Activated T-helper 2 cell treated with anti-CD3 and anti-CD28 coated beads, Interferon-gamma antibody, Interleukin-2, Interleukin-4, amounts not matched to agents 10 μg/mL and 5 μg/mL and 100 μg/mL, durations not matched to agents 14 hours and 24 hours and 36 hours (primary cell): Measurements from ENCODE around the gene CDC25A. TPM values are rescaled to one million over a fixed set of nuclear protein-coding genes. Genes with fewer than 3 reads are reported as not detected.

Experiments used
- DNase-seq: peaks from one replicate; pipeline ENCODE4 v3.0.0; 2021; ENCODE audit warnings: low spot score
- H3K27ac Mint-ChIP-seq: one replicate; pipeline ENCODE4 v1.8.0; 2021; ENCODE audit warnings: mixed read lengths
- H3K27me3 Mint-ChIP-seq: one replicate; pipeline ENCODE4 v1.8.0; 2021; ENCODE audit warnings: low read depth, mixed read lengths
- H3K36me3 Mint-ChIP-seq: one replicate; pipeline ENCODE4 v1.8.0; 2021; ENCODE audit warnings: low read depth, mixed read lengths
- H3K4me1 Mint-ChIP-seq: one replicate; pipeline ENCODE4 v1.8.0; 2021; ENCODE audit warnings: low read depth, mixed read lengths
- H3K4me3 Mint-ChIP-seq: one replicate; pipeline ENCODE4 v1.8.0; 2021; ENCODE audit warnings: low read depth, mild to moderate bottlenecking, moderate library complexity, mixed read lengths
- H3K9me3 Mint-ChIP-seq: one replicate; pipeline ENCODE4 v1.8.0; 2021; ENCODE audit warnings: mixed read lengths
- intact Hi-C: fragments of 100-400 bp; cut with micrococcal nuclease; formaldehyde crosslinking; loops from one replicate; pipeline ENCODE4 v1.15.1; 2023
- total RNA-seq: library from RNA; stranded (reverse); gene quantifications from 2 replicates; pipeline ENCODE4 v1.2.3, GENCODE V29; 2022

CDC25A gene
- 39.1 and 40.5 TPM in 2 replicates for total RNA-seq

DNA sequence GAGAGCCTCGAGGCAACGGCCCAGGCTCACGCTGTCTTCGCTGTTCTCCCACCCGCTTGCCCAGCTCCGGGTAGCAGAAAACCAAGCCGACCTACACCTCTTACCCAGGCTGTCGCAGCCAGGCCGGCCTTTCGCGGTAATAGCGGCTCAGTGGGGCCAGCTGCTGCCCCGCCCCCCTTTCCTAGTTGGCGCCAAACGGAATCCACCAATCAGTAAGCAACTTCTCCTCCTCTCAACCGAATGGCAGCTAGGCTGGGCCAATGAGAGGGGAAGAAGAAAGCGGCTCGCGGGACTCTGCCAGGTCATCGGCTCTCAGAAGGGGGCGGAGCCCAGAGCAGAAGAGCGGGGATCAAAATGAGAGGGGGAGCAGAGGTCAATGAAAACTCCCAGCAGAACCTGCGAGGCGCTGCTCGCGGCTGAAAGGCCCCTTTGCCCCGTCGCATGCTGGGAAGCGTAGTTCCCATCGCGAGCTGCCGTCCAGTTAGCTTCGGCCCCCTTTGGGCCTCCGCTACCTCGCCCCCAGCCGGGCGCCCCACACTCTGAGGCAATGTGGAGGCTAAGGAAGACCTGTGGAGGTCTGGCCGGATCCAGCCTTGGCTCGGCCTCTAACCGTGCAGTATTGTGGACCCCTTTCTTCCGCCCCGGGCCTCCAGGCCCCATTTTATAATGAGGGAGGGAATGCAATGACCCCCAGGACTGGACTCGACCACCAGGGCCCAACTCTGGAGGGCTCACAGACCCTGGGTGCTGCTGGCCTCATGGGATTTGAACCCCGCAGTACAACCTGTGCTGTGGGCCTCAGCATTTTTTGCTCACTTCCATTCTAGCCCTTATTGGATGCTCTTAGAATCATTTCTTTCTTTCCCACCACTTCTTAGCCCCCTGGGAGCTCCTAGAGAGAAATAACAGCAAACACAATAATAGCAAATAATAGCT lies at the start of gene CDC25A:
TSS of gene CDC25A (minus strand) at position 152 of the 936 bp plus-strand sequence. CDS start 470 bp downstream, outside the sequence.
- intact Hi-C loops = loop anchor here (1.0 to 5.0 kb wide), 4 partner anchors 53 to 469 kb away; partner anchors contain the start of gene ZNF589
- Mint-ChIP-seq H3K27ac (peak within 1 kb of the TSS; percentile 86), H3K4me3 (peak within 1 kb of the TSS; percentile 92), H3K36me3 (peaks cover 37% of the 10 kb centered on the region), H3K9me3 (no peaks in the 10 kb centered on the region), H3K4me1 (peaks cover 23% of the 10 kb centered on the region), H3K27me3 (no peaks in the 10 kb centered on the region)
- DNase-seq = peak; percentile 97

DNA sequence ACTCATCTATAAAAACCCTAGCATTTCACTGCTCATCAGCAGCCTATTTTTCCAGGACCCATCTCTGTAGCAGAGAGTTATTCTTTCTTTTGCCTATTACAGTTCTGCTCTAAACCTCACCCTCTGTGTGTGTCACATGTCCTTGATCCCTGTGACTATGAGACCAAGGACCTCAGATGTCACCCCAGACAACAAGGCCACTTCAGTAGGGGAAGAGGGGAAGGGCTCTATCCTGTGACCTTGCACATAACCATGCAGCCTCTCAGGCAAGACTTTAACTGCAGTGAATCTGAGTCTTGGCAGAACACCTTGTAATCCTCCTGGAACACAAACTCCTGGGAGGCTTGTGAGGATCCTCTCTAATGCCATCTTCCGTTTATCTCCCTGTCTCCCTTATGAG lies 48.3 kb upstream of the CDC25A start:
- no peaks in the 10 kb centered on the region for H3K36me3 Mint-ChIP-seq
- no peaks in the 10 kb centered on the region for H3K9me3 Mint-ChIP-seq
- H3K27ac Mint-ChIP-seq = no peak overlapping the region
- H3K4me3 Mint-ChIP-seq = no peak overlapping the region
- H3K27me3 Mint-ChIP-seq = peaks cover 2% of the 10 kb centered on the region
- no peak for DNase-seq
- peaks cover 13% of the 10 kb centered on the region for H3K4me1 Mint-ChIP-seq
- intact Hi-C loops = no loop called here

DNA sequence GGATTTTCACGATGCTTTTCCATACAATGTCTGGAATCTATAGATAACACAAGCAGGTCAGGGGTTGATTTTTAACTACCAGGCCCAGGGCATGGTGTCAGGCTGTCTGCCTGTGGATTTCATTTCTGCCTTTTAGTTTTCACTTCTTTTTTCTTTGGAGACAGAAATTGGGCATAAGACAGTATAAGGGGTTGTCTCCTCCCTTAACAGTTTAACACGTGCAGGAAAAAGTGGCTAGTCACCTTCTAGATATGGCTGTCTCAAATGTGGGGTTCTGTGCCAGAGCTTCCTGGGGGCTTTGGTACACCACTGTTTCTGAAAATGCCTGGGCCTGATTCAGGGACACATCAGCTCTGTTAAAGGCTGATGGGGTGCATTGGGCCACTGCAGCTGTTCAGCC lies 45.3 kb upstream of the CDC25A start:
- peaks cover 5% of the 10 kb centered on the region for H3K4me1 Mint-ChIP-seq
- no peaks in the 10 kb centered on the region for H3K36me3 Mint-ChIP-seq
- H3K27me3 Mint-ChIP-seq = peaks cover 2% of the 10 kb centered on the region
- DNase-seq = no peak
- no peaks in the 10 kb centered on the region for H3K9me3 Mint-ChIP-seq
- intact Hi-C loops = no loop called here
- no peak overlapping the region for H3K27ac Mint-ChIP-seq
- H3K4me3 Mint-ChIP-seq = no peak overlapping the region

DNA sequence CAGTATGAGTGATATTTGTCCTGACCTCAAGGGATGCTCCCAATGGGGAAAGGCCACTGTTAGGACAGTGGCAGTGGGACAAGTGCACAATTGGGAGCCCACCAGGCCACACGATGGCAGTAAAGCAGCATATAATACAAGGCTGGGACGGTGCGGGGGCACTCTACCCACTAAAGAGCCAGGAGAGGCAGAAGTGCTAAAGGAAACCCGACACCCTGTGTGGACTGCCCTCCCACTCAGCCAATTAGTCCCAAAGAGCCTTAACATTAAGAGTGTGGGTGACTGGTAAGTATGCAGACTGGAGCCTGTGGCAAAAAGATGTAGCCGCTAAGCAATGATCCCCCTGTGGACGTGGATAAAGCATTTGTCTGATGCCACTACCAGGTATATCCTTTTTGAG lies 44.5 kb upstream of the CDC25A start:
- H3K27me3 Mint-ChIP-seq = peaks cover 2% of the 10 kb centered on the region

DNA sequence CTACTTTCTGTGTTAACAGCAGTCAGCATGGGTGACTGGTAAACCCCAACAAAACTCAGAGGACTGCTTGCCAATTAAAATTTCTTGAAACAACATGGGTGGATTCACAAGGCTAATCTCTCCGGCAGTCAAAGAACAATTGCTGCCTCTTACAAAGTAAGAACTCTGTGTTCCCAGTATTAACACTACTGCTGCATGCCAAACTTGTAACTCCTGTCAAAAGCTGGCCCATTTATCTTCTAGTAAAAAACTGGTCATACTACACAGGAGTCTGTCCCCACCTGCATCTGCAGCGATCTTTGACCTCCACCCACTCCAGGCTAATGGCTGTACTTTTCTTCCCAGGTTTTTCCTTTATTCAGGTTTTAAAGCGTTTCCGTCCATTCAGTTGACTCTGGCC lies 44.0 kb upstream of the CDC25A start:
- Mint-ChIP-seq H3K27me3 (peaks cover 2% of the 10 kb centered on the region), H3K4me1 (peaks cover 5% of the 10 kb centered on the region), H3K4me3 (no peak overlapping the region), H3K27ac (no peak overlapping the region), H3K9me3 (no peaks in the 10 kb centered on the region), H3K36me3 (no peaks in the 10 kb centered on the region)
- no peak for DNase-seq
- intact Hi-C loops = loop anchor here (1.0 kb wide), 1 partner anchor 204 kb away; no protein-coding TSS in a partner anchor

More for the DNA sequence above, 44.5 kb upstream of the CDC25A start:
- peak; percentile 45 for DNase-seq
- Mint-ChIP-seq H3K27ac (no peak overlapping the region), H3K36me3 (no peaks in the 10 kb centered on the region), H3K9me3 (no peaks in the 10 kb centered on the region), H3K4me1 (peaks cover 5% of the 10 kb centered on the region), H3K4me3 (no peak overlapping the region)
- intact Hi-C loops = loop anchor here (1.0 kb wide), 1 partner anchor 204 kb away; no protein-coding TSS in a partner anchor

DNA sequence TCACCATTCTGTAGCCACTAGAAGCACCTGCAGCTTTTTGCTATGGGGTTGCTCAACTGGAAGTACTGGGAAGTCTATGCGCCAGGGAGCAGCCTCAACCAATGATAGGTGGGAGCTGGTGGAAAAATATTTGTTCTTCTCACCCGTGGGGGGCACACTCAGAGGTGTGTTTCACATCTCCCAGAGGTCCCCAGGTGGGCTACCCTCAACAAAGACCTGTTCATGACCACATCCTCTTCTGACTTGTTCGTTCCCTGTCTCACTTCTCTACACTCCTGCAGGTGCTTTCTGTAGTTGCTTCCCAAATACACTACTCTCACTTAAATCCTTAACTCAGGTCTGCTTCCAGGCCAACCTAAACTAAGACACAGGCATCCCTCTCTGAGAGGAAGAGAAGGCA lies 38.7 kb upstream of the CDC25A start:
- no peak overlapping the region for H3K27ac Mint-ChIP-seq
- no peak overlapping the region for H3K4me3 Mint-ChIP-seq
- H3K4me1 Mint-ChIP-seq = no peaks in the 10 kb centered on the region
- intact Hi-C loops = no loop called here
- peaks cover 2% of the 10 kb centered on the region for H3K27me3 Mint-ChIP-seq
- no peak for DNase-seq
- no peaks in the 10 kb centered on the region for H3K36me3 Mint-ChIP-seq
- no peaks in the 10 kb centered on the region for H3K9me3 Mint-ChIP-seq

DNA sequence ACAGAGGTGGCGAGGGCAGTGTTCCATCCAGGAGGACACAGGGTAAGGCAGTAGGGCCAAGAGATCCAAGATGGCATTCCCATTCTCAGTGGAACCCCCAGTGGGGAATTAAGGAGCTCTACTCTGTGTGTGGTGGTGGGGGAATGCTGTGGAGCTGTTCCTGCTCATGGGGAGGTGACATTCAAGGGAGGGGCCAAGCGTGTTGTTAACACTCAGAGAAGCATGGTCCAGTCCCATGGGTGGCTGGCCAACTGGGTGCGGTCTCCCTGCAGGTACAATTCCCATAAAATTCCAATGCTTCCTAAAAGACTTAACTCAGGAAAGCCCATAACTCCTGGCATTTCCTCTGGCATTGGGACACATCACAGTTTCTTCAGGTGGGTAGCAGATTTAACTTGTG lies 37.4 kb upstream of the CDC25A start:
- Mint-ChIP-seq H3K36me3 (no peaks in the 10 kb centered on the region), H3K27ac (no peak overlapping the region), H3K4me1 (no peaks in the 10 kb centered on the region), H3K4me3 (no peak overlapping the region), H3K27me3 (peaks cover 2% of the 10 kb centered on the region), H3K9me3 (no peaks in the 10 kb centered on the region)
- no peak for DNase-seq
- intact Hi-C loops = no loop called here

DNA sequence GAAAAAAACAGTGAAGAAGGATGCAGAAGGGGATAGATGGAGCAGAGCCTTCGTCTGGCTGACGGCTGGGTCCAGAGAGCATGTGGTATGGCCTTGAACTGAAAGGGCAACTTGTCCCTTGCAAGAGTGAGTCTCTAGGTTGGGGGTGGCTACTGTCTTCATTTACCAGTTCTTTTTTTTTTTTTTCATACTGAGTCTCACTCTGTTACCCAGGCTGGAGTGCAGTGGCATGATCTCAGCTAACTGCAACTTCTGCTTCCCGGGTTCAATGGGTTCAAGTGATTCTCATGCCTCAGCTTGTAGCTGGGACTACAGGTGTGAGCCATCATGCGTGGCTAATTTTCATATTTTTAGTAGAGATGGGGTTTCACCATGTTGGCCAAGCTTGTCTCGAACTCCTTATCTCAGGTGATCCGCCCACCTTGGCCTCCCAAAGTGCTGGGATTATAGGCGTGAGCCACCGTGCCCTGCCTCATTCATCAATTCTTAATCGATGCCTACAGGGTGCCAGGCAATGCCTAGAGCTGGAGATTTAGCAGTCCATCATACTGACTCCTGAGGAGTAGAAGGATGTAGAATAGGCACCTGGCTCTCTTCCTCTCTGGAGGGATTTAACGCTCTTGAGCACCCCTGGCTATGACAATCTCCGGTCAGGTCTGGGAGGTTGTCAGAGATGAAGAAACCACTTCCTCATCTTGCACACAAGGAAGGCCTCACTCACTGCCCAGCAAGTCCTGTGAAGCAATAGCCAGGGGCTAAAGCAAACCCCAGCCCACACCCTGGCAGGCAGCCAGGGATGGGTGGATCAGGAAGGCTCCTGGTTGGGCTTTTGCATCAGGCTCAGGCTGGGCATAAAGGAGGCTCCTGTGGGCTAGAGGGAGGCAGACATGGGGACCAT lies 34.6 kb upstream of the CDC25A start, which contains the start of gene CAMP:
TSS of gene CAMP (plus strand) at position 880 of the 898 bp plus-strand sequence. CDS start at position 897, 17 bp downstream.
- H3K4me3 Mint-ChIP-seq = no peak within 1 kb of the TSS
- H3K36me3 Mint-ChIP-seq = no peaks in the 10 kb centered on the region
- DNase-seq = no peak
- no peaks in the 10 kb centered on the region for H3K4me1 Mint-ChIP-seq
- intact Hi-C loops = no loop called here
- H3K27me3 Mint-ChIP-seq = peaks cover 2% of the 10 kb centered on the region
- H3K27ac Mint-ChIP-seq = no peak within 1 kb of the TSS
- no peaks in the 10 kb centered on the region for H3K9me3 Mint-ChIP-seq

DNA sequence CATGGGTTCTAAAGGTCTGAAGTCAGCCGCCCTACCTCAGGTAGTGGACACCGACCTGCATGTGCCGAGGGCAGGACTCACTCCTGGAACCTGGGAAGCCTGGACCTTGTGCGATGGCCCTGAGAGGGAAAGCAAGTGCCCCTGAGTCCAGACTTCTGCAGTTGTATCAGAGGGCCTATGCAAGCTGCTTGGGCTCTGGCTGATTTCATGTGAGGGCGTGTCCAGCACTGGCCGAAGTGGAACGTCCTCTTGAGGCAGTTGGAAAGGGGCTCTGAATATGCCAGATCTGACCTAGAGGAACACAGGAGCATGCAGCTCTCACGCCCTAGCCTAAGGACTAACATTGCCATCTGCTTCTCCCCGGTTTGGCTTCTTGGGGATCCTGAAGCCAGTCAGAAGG lies 32.5 kb upstream of the CDC25A start:
- Mint-ChIP-seq H3K9me3 (no peaks in the 10 kb centered on the region), H3K4me1 (no peaks in the 10 kb centered on the region), H3K36me3 (no peaks in the 10 kb centered on the region), H3K27ac (no peak overlapping the region), H3K27me3 (peaks cover 2% of the 10 kb centered on the region), H3K4me3 (no peak overlapping the region)
- DNase-seq = no peak
- intact Hi-C loops = no loop called here

DNA sequence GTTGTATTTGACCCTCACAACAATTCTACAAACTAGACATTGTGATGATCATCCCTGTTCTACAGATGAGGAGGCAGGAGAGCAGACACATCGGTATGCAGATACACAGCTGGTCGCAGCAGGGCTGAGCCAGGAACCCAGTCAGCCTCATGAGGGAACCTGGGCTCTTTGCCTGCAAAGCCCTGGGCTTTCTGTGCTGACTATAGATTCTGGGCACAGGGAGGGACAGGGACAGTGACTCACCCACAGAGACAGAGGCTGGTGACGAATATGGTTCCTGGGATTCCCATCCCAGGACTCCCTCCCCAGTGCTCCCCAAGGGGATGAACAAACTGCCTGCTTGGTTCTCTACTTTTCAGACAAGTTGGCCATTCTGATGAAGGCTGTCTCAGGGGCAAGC lies 31.3 kb upstream of the CDC25A start:
- Mint-ChIP-seq H3K36me3 (no peaks in the 10 kb centered on the region), H3K27ac (no peak overlapping the region), H3K4me1 (no peaks in the 10 kb centered on the region), H3K9me3 (no peaks in the 10 kb centered on the region), H3K27me3 (peaks cover 2% of the 10 kb centered on the region), H3K4me3 (no peak overlapping the region)
- no peak for DNase-seq
- intact Hi-C loops = no loop called here

DNA sequence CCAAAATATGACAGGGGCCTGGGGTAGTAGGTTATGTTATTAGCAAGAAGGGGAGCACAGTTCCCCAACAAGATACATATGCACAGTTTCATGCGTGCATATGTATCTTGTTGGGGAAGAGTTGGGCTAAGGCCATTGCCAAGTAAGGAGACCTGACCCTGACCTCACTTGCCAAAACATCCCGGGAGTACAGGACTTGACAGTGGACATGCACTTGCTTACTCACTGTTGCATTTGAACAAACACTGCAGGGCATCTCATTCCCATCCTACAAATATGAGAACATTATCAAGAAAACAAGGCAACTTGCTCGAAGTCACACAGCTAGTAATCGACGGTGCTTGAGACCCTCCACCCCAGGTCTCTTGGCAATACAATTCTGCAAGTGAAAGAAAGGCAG lies 30.3 kb upstream of the CDC25A start:
- no peak overlapping the region for H3K27ac Mint-ChIP-seq

DNA sequence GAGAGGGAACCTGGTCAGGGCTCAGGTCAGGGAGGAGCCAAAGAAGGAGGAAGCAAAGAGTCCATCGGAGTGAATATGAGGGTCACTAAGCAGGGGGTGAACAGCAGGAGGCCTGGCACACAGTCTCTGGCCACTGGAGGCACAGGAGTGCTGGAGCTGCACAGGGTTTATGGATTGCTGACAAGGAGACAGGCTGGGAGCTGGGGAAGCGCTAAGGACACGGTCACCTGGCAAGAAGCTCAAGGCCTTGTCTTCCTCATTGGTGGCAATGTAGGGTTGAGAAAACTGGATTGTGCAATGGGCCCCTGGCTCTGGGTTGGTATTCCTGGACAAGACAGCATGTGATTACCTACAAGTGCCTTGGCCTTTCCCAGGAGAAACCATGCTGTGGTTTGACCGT lies 29.2 kb upstream of the CDC25A start:
- Mint-ChIP-seq H3K27ac (no peak overlapping the region), H3K4me3 (no peak overlapping the region), H3K4me1 (no peaks in the 10 kb centered on the region), H3K36me3 (no peaks in the 10 kb centered on the region), H3K9me3 (no peaks in the 10 kb centered on the region), H3K27me3 (no peaks in the 10 kb centered on the region)
- DNase-seq = no peak
- intact Hi-C loops = no loop called here

More for the DNA sequence above, 30.3 kb upstream of the CDC25A start:
- Mint-ChIP-seq H3K36me3 (no peaks in the 10 kb centered on the region), H3K4me3 (no peak overlapping the region), H3K4me1 (no peaks in the 10 kb centered on the region), H3K9me3 (no peaks in the 10 kb centered on the region), H3K27me3 (no peaks in the 10 kb centered on the region)
- no peak for DNase-seq
- intact Hi-C loops = no loop called here
